Activated CD8-positive, alpha-beta memory T cell treated with anti-CD3 and anti-CD28 coated beads, Interleukin-2, amount 50 U/mL, for 4 hours (primary cell): ENCODE results near the gene TMPRSS11E.
"Not testable (repeated sequence)": the region's sequence is repeated elsewhere in the genome, so short reads cannot be mapped to it uniquely, and the experiment has no call there.

Experiments
- DNase-seq: peaks from one replicate; pipeline ENCODE4 v3.0.0-alpha.2; 2020

The TMPRSS11E gene

GRCh38 chr4:68463796-68464195 lies 16.5 kb downstream of the TMPRSS11E start:
- DNase-seq, result no peak

GRCh38 chr4:68465058-68465457 lies 17.8 kb downstream of the TMPRSS11E start:
- no peak for DNase-seq

- no peak for DNase-seq
Measured at GRCh38 chr4:68466185-68466584, 18.9 kb downstream of the TMPRSS11E start.

GRCh38 chr4:68466751-68467150 lies 19.5 kb downstream of the TMPRSS11E start:
- no peak for DNase-seq

GRCh38 chr4:68469482-68469881 lies 22.2 kb downstream of the TMPRSS11E start:
- no peak for DNase-seq

GRCh38 chr4:68476191-68476590 lies 28.9 kb downstream of the TMPRSS11E start:
- no peak for DNase-seq

- DNase-seq, result no peak
Measured at GRCh38 chr4:68489338-68489737, 42.1 kb downstream of the TMPRSS11E start.

- DNase-seq, result no peak
Measured at GRCh38 chr4:68490826-68491457, 43.7 kb downstream of the TMPRSS11E start.

GRCh38 chr4:68494688-68495087 lies 47.4 kb downstream of the TMPRSS11E start:
- DNase-seq, result no peak

GRCh38 chr4:68498413-68499007 lies 51.2 kb downstream of the TMPRSS11E start:
- DNase-seq, result peak; percentile 53

GRCh38 chr4:68499021-68499420 lies 51.8 kb downstream of the TMPRSS11E start:
- DNase-seq, result no peak

GRCh38 chr4:68503462-68503861 lies 56.2 kb downstream of the TMPRSS11E start:
- DNase-seq, result not testable (repeated sequence)

- DNase-seq, result not testable (repeated sequence)
Measured at GRCh38 chr4:68504836-68505235, 57.6 kb downstream of the TMPRSS11E start.

GRCh38 chr4:68505452-68505851 lies 58.2 kb downstream of the TMPRSS11E start:
- not testable (repeated sequence) for DNase-seq

- DNase-seq, result no peak
Measured at GRCh38 chr4:68518889-68519288, 71.6 kb downstream of the TMPRSS11E start.

GRCh38 chr4:68520985-68521384 lies 73.7 kb downstream of the TMPRSS11E start:
- DNase-seq, result no peak

GRCh38 chr4:68522232-68522631 lies 75.0 kb downstream of the TMPRSS11E start:
- DNase-seq, result not testable (repeated sequence)

- DNase-seq, result no peak
Measured at GRCh38 chr4:68535974-68536373, 88.7 kb downstream of the TMPRSS11E start.

GRCh38 chr4:68536375-68536774 lies 89.1 kb downstream of the TMPRSS11E start:
- DNase-seq, result no peak

- DNase-seq, result not testable (repeated sequence)
Measured at GRCh38 chr4:68542742-68543141, 95.5 kb downstream of the TMPRSS11E start.
